GF-D8 (cell line): Measurements from ENCODE around the gene CCDC120.

Source experiments
- DNase-seq: peaks from one replicate; lab custom pipeline; 2025; lab: John Stamatoyannopoulos, UW

CCDC120 gene, protein sequence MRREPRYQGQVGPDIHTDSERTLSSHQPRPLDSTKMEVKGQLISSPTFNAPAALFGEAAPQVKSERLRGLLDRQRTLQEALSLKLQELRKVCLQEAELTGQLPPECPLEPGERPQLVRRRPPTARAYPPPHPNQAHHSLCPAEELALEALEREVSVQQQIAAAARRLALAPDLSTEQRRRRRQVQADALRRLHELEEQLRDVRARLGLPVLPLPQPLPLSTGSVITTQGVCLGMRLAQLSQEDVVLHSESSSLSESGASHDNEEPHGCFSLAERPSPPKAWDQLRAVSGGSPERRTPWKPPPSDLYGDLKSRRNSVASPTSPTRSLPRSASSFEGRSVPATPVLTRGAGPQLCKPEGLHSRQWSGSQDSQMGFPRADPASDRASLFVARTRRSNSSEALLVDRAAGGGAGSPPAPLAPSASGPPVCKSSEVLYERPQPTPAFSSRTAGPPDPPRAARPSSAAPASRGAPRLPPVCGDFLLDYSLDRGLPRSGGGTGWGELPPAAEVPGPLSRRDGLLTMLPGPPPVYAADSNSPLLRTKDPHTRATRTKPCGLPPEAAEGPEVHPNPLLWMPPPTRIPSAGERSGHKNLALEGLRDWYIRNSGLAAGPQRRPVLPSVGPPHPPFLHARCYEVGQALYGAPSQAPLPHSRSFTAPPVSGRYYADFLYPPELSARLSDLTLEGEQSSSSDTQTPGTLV

DNA sequence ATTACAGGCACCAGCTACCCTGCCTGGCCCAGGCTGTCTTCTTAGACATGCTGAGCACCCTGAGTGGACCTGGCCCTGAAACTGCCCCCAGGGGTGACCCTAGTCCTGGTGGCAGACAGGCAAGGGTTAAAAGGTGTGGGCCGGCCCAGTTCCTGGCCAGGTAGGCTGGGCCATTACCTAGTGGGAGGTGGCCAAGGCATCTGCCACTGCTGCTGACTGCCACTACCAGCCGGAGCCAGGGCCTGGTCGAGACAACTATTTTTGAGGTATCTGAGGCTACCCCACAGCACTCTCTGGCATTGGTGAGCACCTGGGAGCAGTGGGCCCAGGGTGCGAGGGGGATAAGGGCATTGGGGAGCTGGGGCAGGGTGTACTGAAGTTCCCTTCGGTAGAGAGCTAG lies at the start of gene CCDC120:
Gene CCDC120 (plus strand): TSS at position 206 of the 400 bp plus-strand sequence. CDS start 3,043 bp downstream, outside the sequence.
- DNase-seq, result no peak

DNA sequence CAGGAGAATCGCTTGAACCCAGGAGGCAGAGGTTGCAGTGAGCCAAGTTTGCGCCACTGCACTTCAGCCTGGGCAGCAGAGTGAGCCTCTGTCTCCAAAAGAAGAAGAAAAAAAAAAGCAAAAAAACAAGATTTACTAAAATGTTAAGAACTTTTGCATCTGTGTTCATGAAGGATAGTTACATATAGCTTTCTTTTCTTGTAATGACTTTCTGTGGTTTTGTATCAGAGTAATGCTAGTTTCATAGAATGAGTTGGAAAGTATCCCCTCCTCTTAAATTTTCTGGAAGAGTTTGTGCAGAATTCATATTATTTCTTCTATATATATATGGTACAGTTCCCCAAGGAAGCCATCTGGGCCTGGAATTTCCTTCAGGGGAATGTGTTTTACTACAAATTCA lies 39.7 kb upstream of the CCDC120 start:
- DNase-seq, result no peak

DNA sequence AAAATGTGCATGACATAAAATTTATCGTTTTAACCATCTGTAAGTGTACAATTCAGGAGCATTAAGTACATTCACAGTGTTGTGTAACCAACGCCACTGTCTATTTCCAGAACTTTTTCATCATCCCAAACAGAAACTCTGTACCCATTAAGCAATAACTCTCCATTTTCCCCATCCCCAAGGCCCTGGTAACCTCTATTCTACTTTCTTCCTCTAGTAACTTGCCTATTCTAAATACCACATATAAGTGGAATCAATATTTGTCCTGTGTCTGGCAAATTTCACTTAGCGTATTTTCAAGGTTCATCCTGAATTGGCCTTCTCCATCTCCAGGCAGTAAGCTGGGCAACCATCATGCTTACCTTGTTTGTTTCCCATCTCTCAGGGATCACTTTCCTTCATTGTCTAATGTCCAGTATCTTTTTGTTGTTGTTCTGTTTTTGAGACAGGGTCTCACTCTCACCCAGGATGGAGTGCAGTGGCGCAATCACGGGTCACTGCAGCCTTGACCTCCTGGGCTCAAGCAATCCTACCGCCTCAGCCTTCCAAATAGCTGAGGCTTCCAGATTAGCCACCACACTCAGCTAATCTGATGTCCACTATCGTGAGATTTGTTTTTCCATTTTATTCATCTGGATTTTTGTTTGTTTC lies 39.1 kb upstream of the CCDC120 start:
- DNase-seq, result no peak

DNA sequence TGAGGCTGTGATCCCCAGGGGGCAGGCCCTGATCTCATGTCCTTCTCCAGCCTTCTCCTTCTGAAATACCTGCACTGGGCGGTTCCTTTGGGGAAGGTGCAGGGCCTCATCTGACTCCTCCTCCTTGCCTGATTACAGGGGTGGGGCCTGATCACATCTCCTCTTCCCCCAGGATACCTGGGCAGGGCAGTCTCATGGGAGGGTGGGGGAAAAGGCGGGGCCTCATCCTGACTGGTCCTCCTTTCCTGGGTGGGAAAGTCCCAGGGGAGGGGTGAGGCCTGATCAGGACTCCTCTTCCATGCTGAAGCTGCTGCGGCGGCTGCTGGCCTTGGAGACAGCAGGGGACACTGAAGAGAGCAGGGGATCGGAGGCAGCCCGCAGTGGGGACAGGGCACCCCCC lies 28.9 kb upstream of the CCDC120 start:
- DNase-seq, result no peak

DNA sequence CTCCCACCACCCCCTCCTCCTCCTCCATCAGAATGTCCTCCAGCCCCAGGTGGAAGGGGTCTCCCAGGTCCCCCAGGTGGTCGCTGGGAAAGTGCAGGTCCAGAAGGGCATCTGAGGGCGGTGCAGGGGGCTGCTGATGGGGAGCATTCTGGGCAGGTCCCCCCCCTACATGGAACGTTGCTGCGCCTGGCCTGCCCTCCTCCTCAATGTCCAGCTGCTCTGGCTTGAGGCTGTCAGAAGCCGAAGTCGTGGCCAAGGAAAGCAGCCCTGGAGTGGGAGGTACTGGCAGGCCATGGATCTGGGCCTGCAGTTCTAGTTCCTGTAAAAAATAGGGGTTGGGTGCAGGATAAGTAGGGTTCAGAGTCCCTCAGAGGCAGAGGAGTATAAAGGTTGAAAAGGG lies 28.5 kb upstream of the CCDC120 start:
- DNase-seq, result no peak

DNA sequence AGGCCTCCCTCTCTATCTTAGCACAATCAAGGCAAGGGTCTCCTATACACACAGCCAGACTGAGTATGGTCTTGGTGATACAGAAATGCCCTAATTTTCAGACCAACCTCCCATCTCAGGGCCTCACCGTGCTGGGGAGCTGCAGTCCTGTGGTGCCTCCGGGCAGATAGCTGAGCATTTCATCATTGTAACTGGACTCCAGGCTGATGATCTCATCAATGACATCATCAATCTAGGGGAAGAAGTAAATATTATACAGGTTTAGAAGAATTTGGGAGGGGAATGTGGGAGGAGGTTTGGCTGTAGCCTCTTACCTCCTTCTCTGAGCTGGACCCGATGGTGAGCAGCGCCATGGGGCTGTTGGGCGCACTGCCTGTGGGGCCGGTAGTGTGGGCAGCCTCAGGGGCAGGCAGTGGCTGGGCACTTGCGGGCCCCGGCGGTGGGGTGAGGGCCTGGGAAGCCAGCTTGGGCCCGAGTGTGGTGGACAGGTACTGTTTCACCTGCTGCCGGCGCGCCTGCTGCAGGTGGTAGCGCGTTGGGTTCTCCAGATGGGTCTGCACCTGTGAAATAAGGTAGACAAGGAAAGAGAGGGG lies 20.8 kb upstream of the CCDC120 start:
- DNase-seq, result no peak

DNA sequence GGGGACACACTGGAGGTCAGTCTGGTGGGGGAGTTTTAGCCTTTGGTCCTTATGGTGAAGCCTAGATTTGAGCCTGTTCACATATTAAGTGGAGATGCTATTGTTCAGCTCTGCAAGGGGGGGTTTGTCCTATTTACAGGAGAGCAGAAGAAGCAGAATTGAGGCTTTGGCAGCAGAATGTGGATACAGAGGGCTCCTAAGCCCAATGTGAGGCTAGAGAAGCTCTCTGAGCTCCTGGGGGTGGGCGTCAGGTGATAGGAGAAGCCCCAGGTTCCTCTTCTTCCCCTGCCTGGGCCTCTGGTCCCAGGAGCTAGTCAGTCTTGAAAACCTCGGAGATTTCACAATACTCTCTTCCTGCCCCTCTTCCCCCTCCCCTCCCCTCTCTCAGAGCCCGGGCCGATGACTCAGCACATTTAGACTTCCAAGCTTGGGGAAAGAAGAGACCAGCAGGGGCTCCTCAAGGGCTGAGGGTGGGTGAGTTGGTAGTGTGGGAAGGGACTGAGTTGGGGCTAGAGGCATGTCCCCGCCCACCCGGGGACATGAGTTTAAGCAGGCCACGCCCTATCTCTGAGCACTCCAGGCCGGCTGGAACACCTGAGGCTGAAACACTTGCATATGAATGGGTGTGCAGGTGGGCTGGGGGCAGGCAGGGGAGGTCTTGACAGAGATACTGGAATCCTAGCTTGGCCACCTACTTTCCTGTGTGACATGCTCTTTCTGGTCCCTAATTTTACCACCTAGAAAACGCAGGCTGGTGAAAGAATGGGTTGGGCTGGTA lies 19.0 kb upstream of the CCDC120 start:
- DNase-seq, result peak; percentile 80

DNA sequence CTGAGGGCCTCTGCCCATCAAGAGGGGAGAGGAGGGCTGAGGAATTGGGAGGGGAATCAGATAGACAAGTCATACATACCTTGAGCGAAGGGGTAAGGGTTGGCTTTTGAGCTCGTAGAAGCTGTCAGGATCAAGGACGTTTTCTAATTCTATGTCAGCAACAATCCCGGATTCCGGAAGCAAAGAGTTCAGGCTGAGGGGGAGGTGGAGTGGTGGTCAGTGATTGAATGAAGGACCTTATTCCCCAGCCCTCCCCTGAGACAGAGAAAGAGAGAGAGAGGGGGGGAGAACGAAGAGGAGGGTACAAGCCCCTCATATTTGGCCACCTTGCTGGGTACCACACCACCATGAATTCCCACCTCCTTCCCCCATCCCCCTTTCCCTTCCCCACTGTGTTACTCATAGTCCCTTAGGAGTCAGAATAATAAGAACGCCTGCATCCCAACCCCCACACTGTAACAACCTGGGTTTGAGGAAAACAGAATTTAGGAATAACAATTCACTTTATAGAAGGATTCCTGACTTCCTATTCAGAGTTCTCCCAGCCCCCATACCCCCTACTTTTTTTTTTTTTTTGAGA lies 18.3 kb upstream of the CCDC120 start:
- no peak for DNase-seq

DNA sequence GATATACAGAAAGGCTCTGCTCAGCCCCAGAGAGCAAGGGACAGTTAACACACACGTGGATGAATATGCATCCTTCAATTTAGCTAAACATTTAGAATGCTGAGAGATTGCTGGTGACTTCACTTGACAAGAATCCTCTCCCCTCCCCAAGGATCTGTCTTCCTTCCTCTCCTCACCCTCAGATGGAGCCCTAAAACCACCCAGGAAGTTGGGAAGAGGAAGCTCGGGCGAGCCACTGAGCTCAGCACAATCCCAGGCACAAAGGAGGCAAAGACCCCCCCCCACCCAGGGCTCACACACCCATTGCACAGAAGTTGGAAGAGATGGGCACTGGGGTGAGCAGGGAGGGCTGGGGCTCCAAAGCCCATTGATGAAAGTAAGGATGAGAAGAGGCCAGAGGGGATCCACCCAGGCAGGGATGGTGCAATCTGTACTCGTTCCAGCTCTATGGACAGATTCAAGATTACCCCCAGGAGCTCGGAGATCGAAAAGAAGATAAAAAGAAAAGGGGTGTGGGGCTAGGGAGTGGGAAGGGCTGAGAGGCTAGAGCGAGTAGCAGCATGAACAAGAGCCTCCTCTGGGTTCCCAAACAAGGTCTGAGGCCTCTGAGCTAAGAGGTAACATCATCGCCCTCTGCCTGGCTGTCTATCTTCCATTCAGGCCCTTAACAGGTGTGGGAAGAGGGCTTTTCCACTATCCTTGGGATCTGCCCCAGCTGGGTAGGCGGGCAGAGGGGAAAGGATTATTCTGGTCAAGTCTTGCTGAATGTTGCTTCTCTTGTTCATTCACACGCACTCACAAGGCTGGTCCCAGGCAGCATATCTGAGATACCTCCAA lies 16.8 kb upstream of the CCDC120 start:
- no peak for DNase-seq

DNA sequence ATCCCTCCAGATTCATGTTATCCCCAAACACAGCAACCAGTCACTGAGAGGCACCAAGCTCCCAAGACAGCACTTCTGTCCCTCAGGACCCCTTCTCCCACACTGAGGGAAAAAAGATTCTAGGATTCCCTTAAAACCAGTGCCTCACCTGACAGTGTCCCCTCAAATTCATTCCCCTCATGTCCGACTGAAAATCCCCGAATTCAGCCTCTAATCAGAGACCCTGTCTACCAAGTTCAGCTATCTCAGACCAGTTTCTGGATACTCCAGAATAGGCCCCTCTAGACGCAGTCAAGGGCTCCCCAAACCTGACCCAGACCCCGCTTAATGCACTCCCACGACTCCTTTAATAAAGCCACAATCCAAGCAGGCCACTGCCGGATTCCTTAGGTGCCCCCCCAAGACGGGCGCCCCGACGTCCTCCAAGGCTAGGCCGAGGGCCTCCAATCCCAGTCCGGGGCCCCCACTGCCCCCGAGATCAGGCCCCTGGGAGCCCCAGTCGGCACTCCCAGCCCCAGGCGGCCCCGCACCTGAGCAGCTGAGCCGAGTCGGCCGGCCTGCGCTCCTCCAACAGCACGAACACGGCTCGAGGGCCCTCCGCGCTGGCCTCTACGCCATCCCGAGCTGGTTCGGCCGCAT lies 16.1 kb upstream of the CCDC120 start:
- DNase-seq, result no peak

DNA sequence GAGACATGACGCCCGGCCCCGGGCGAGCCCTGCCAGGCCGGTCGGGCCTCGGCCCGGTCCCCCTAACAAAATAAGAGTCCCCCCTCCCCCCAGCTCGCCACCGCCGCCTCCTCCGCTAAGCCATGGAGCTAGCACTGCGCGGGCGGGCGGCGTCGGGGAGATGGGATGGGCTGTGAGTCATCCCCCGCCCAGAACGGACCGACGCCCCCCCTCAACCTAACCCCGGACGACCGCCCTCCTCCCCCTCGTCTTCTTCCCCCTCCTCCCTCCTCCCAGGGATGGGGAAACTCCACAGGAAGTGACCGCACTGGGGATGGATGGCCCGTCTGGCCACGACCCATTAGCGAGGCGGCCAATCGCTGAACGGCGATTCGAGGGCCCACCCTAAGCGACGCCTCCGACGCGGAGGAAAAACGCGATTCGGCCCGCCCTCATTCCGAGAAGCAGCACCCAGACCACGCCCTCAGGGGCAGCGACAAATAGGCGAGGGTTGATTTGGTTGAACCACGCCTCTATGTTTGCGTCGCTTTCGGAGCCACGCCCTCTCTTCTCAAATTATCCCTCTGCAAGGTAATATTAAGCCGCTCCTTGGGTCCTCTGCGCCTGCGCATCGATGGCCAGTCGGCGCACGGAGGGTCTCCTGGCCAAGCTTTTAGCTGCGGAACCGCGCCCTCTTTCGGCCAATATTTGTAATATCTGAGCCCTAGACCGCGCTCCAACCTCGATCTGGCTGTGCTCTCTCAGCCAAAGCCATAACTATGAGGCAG lies 15.4 kb upstream of the CCDC120 start, which contains the start of gene TFE3:
Gene TFE3 (minus strand): TSS at position 138 of the 767 bp plus-strand sequence. CDS start 131 bp downstream, at position 7.
- peak; percentile 92 for DNase-seq

DNA sequence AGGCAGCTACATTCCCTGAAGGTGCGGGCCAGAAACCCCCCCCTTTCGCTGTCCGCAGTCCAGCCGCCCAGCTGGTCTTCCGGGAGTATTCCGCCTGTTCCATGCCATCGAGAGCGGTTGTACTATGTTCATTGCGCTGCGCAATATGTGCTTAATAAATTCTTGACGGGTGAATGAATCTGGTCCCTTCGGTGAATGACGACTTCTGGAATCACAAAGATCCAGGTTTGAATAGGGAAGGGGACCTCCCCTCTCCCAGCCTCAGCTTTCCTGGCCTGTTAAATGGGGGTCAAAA lies 14.9 kb upstream of the CCDC120 start:
- no peak for DNase-seq

DNA sequence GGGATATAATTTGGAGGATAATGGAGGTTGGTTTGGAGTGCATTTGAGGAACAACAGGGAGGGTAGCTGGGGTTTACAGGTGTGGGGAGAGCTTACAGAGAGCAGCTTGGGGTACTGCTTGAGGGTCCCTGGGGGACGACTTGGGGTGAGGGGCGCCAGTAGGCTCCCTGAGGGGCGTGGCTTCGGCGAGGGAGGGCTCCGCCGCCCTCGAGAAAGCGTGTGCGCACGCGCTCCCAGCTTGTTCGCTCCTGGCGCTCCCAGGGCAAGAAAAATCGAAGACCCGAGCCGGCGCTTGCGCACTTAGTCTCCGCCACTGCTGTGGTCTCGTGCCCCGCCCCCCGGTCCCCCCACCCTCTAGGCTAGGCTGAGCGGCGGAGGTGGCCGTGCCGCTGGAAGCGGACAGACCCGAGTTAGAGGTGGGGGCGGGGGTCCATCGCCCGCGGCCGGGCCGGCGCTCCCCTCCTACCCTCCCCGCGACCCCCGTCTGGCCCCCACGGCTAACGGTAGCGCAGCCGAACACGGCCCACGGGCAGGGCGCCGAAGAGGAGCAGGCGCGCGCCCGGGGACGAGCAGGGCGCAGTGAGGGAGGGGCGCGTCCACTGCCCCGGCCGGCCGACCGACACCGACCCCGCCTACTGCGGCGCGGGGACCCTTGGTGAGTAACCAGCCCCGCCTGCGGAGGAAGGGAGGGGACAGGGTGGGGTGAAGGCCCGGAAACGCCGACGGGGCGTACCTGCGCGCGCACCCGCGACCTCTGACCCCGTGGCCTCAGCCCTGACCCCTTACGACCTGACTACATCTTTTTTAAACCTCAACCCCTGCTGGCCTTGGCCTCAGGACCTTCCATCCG lies 5.4 kb upstream of the CCDC120 start:
- no peak for DNase-seq

DNA sequence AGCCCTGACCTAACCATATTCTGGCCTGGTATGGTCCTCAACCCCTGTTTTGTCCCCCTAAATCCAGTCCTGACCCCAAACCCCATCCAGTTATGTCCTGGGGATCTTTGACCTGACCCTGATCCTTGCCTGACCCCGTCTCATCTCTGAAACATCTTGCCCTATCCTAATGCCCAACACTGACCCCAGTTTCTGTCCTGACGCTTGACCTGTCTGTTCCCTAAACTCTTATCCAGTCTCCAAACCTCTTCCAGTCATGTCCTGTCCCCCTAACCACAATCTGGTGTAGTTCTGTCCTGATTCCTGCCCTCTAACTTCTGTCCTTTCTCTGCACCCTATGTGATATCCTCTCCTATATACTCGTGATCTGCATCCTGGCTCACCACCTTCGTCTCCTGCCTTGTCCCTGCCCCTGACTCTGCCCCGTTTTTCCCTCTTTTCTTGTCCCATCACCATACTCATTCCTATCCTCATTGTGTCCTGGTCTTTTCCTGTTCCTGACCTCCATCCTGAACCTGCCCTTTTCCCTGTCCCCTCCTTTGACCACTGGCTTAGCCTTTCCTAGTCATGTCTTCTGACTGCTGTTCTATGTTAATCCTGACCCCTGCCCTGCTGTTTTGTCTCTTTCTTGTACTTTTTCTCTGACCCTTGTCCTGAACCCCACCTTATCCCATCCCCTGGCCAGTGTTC lies 4.6 kb upstream of the CCDC120 start:
- no peak for DNase-seq

DNA sequence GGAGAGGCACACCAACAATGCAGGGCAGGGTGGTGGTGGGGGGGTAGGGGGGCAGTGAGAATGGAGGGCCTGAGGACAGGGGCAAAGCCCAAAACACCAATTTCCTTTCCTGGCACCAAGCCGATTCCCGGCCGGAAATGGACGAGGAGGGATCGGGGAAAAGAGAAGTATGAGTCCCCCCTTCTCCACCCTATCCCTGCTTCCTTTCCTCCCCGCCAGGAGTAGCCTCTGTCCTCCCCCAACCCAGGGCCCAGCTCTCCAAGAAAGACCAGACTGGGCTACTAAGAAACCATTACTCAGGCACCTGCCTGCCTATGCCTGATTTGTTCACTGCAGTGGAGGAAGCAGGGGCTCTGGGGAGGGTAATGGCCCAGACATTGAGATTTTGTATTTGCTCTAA lies 402 bp downstream of the CCDC120 start:
- no peak for DNase-seq

DNA sequence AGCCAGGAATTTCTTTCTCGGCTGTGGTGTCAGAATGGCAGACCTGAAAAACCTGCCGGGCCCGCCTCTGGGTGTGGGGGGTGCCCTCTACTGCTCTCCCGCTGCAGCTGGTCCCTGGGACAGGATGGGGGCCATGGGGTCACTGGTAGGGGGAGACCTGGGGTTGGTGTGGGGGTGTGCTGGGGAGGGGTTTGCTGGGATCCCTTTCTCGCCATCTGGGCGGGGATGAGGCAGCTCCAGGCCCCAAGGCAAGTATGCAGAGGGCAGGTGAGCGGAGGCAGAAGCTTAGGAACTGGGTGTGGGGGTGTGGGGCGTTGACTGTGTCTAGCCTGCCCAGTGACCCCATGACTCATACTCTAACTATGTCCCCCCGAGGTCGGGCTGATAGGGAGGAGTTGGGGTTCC lies 884 bp downstream of the CCDC120 start:
- no peak for DNase-seq

DNA sequence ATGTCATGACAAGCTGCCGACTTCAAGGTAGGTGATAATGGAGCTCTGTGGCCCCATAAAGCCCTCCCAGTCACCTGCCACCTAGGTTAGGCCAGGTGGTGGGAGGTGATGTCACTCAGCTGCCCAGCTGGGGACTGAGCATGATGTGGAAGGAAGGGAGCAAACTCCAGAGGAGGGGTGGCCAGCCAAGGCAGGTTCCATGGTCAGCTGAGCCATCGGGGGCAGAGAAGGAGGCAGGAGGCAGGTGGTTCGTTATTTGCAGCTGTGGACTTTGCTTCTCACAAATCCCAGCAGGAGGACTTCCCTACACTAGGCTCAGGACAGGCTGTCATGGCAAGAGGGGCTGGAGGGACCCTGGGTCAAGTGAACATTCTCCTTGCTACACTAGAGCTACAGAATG lies 2.1 kb downstream of the CCDC120 start:
- no peak for DNase-seq

DNA sequence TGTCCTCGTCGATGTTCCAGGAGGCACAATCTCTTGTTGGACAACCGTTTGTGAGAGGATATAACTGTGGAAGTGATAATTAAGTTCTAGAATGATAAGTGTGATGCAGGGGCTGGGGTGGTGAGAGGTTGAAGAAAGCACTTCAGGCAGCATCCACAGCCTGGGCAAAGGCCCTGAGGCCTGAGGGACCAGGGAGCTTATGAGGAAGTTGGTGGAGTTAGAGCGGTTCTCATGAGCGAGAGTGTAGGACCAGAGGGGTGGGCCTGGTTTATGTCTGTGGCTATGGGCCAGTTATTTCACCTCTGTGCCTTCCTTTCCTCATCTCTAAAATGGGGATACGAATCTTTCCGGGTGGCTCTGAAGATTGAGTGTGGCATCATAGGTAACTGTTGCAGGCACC lies 2.7 kb downstream of the CCDC120 start:
- no peak for DNase-seq
